ENCODE data around the gene ZC3H6.

DNA sequence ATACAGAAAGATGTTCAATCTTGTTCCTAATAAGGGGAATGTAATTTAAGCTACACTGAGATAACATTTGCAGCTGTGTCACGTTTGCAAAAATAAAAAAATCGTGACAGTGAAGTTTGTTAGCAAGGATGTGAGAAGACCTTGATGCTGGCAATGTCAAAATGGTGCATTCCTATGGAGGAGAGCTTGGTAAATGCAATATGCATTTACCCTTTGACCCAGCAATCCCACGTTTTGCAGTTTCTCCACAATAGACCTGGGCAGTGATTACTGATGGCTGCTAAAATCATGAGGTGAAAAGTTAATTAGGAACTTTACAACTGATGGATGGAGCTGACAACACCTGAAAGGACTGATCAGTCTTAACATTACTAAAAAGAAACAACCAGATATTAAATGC, 43.1 kb downstream of the ZC3H6 start:
- TF ChIP-seq, protein P1, sequence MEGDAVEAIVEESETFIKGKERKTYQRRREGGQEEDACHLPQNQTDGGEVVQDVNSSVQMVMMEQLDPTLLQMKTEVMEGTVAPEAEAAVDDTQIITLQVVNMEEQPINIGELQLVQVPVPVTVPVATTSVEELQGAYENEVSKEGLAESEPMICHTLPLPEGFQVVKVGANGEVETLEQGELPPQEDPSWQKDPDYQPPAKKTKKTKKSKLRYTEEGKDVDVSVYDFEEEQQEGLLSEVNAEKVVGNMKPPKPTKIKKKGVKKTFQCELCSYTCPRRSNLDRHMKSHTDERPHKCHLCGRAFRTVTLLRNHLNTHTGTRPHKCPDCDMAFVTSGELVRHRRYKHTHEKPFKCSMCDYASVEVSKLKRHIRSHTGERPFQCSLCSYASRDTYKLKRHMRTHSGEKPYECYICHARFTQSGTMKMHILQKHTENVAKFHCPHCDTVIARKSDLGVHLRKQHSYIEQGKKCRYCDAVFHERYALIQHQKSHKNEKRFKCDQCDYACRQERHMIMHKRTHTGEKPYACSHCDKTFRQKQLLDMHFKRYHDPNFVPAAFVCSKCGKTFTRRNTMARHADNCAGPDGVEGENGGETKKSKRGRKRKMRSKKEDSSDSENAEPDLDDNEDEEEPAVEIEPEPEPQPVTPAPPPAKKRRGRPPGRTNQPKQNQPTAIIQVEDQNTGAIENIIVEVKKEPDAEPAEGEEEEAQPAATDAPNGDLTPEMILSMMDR (IDR thresholded peaks at IDR 0.05) = no peak
- no peak for TF ChIP-seq POLR2A (IDR thresholded peaks at IDR 0.05)

All from body of pancreas (tissue), 4 donors.